COLO668 (cell line): Measurements from ENCODE around the gene HS3ST4.
A peak's percentile ranks its signal among the peaks of the same experiment; 100 is the strongest.
"Not testable (repeated sequence)": the region's sequence is repeated elsewhere in the genome, so short reads cannot be mapped to it uniquely, and the experiment has no call there.

Experiments used
- DNase-seq: peaks from one replicate; lab custom pipeline; 2025; ENCODE audit not compliant: unreplicated experiment; lab: John Stamatoyannopoulos, UW

HS3ST4 gene

DNA sequence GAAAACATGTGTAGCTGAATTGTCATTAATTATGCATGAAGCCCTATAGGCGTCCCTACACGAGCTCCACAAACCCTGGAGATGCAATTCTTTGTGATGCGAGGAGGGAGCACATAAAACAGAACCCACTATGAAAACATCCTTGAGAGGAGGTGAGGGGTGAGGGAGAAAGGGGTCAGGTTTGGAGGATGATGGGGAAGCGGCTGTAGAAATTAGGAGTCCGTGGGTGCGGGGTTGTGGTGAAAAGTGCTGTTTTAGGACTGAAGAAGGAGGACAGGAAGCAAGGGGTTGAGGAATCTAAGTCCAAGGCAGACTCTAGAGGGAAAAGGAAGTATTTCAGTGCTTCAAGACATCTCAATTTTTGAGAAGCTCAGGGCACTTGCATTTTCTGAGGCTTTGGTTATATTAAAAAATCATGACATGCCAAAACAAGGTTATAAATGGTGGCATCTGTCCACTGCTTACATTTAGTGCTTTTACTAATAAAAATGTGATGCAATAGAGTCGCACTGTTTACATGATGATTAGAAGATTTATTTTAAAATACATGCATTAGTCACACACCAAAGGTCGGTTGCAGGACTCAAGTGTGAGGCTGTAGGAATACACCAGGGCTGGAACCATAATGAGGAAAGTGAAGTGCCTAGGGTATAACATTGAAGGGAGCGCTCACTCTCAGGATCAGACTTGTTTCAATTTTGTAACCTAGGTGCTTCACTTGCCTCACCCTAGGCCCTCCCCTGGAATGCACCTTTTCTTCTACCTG is 379.5 kb downstream of the HS3ST4 start:
- DNase-seq, result no peak

DNA sequence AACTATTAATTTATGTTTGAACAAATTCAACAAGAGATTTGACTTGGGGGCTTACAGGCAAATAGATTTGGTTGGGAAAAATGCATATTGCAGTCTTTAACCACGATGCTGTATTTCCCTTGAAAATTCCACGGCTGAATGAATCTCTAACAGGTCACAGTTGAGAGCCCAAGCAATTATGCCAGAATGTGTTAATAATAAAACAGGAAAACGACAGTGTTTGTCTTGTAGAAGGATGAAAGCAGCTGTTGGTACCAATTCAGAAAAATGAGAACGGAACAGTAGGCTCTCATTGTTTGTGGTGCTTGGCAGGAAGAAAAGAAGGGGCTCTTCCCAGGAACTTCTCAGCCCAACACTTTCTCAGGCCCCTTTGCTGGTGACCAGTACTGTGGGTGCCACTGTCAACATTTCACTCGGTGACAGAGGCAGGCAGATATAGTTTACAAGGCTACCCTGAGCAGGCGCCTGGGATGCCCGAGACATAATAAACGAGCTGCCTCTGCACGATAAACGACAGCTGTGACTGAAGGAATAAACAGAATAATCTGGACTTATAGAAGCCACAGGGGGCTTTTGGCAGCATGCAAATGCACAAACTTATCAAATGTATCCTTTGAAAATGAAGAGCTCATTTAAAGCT is 387.1 kb downstream of the HS3ST4 start:
- peak; percentile 51 for DNase-seq

- peak; percentile 68 for DNase-seq
Observed at GRCh38 chr16:26087091-26087490, 395.3 kb downstream of the HS3ST4 start.

GRCh38 chr16:26091511-26091910 is 399.8 kb downstream of the HS3ST4 start:
- DNase-seq, result no peak

DNA sequence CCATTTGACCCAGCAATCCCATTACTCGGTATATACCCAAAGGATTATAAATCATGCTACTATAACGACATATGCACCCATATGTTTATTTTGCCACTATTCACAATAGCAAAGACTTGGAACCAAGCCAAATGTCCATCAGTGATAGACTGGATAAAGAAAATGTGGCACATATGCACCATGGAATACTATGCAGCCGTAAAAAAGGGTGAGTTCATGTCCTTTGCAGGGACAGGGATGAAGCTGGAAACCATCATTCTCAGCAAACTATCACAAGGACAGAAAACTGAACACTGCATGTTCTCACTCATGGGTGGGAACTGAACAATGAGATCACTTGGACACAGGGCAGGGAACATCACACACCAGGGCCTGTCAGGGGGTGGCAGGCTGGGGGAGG is 406.4 kb downstream of the HS3ST4 start:
- DNase-seq, result not testable (repeated sequence)

- no peak for DNase-seq
Observed at GRCh38 chr16:26102369-26102768, 410.6 kb downstream of the HS3ST4 start.

- DNase-seq, result no peak
Observed at GRCh38 chr16:26108836-26109505, 417.2 kb downstream of the HS3ST4 start.

DNA sequence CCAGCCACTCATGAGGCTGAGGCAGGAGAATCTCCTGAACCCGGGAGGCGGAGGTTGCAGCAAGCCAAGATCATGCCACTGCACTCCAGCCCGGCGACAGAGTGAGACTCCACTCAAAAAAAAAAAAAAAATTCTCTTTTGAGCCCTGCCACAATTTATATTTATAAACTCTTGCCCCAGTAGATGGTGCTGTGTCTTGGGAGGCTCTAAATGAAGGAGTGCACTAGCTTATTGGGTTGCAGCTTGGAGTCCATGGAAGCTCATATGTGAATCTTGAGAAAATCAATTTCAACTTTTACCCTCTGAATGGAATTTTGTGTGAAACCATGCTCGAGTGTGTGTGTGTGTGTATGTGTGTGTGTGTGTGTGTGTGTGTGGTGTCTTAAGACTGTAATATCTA is 420.1 kb downstream of the HS3ST4 start:
- no peak for DNase-seq

DNA sequence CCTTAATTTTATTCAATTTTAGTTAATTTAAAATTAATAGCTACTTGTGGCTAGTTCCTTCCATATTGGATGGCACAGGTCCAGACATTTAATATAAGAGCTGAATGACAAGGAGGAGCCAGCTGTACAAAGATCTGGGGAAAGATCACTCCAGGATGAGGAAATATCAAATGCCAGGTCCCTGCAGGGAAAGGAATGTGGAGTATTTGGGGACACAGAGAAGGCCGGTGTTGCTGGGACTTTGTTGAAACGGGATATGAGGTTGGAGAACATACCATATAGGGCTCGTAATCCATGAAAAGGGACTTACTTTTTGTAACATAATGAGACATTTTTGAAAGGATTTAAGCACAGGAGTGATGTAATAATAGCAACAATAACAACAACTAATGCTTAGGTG is 426.8 kb downstream of the HS3ST4 start:
- no peak for DNase-seq

DNA sequence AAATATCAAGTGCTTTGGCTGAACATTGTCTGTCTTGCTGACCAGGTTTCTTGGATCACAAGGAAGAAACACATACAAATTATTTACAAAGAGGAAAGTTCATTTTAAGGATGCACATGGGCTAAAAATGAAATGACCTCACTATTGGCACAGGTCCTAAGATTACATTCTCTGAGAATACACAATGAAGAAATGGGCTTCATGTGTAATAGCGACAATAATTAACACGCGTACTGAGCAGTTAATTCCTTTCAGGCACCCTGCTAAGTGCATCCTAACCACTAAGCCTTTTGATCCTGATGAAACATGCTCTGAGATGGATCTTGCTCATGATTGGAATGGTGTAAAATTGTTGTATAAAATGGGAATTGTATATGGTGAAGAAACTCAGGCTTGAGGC is 429.0 kb downstream of the HS3ST4 start:
- DNase-seq, result no peak

GRCh38 chr16:26128296-26128695 is 436.5 kb downstream of the HS3ST4 start:
- no peak for DNase-seq

DNA sequence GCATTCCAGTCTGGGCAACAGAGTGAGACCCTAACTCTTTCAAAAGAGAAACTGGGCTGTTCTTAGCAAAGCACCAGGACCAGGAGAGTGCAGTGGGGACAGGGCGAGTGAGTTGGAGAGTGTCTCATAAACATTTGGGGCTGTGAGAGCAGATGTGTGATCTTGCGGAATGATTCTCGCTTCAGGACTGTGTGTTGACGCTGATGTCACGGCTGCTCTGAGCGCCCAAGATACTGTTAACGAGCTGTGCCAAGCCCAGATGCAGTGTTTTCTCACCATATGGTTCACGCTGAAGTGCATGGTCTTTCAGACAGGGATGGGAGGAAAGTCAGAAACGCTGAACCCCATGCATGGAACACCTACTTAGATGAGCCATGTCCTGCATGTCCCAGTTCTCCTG is 438.2 kb downstream of the HS3ST4 start:
- DNase-seq, result no peak

- no peak for DNase-seq
Observed at GRCh38 chr16:26133416-26134093, 441.8 kb downstream of the HS3ST4 start.

DNA sequence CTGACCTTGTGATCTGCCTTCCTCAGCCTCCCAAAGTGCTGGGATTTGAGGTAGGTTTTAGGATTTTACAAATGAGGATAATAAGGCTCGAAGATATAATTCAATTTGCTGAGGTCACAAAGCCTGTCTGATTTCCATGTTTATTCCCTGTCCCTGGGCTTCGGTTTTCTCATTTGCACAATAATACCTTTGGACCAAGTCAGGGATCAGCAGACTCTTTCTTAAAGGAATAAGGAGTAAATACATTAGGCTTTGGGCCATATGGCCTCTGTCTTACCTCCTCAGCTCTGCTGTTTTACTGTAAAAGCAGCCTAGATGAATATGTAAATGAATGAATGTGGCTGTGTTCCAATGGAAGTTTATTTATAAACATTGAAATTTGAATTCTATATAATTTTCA is 442.8 kb downstream of the HS3ST4 start:
- DNase-seq, result no peak

DNA sequence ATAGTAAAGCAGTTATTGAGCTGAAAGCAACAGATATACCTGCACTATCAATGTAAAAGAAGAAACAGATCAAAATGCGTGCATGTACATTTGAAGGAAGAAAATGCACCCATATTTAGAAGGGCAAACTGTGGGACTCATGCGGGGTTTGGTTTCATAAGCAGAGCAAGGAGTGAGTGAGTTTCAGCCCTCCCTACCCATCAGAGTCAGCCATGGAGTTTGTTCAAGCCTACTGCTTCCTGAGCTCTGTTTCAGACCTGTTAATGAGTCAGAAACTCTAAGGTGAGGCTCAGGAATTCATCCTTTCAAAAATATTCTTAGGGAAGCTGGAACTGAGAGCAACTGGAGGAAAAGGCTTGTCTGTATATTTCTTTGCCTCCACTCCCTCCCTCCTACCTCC is 446.2 kb downstream of the HS3ST4 start:
- DNase-seq, result no peak

GRCh38 chr16:26139091-26139490 is 447.3 kb downstream of the HS3ST4 start:
- DNase-seq, result no peak

DNA sequence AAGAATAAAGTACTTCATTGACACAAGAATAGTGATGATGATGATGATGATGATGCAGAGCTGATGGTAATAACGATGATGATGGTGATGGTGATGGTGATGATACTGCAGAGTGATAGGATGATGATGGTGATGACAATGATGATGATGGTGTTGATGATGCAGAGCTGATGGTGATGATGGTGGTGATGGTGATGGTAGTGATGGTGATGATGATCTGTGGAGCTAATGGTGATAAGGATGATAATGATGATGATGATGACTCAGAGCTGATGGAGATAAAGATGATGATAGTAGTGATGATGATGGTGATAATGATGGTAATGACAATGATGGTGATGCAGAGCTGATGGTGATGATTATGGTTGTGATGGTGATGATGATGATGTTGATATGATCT is 448.1 kb downstream of the HS3ST4 start:
- DNase-seq, result no peak

- no peak for DNase-seq
Observed at GRCh38 chr16:26149364-26150190, 457.8 kb downstream of the HS3ST4 start.

DNA sequence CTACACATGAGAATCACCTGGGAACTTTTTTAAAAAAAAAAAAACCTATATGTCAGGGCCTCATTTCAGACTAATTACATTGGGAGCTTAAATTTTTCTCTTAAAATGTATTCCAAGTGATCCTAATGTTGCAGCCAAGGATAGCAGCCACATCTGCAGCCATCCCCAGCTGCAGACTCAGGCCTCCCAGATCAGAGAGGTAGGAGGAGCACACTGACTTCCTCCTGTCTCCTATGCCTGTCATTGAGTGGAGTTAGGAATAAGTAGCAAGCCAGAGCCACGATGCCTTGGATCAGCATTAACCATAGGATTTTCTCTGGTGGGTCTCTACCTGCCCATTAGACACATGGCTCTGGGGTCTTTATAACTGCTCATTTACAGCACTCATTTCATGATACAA is 463.5 kb downstream of the HS3ST4 start:
- no peak for DNase-seq

- no peak for DNase-seq
Observed at GRCh38 chr16:26157319-26157718, 465.6 kb downstream of the HS3ST4 start.
